Erythroblast (primary cell): ENCODE measurements around the gene ARHGEF4.

Experiments used
- GATA1 ChIP-seq: IDR thresholded peaks from 2 replicates; pipeline ENCODE4 v1.6.1; 2011; ENCODE audit warnings: low read depth, mild to moderate bottlenecking, control low read depth, low read length, moderate library complexity
- POLR2A ChIP-seq: IDR thresholded peaks from 2 replicates; pipeline ENCODE4 v1.6.1; 2011; ENCODE audit warnings: mild to moderate bottlenecking, low read length

GRCh38 chr2:130915595-130916437, 79.1 kb downstream of the ARHGEF4 start:
- TF ChIP-seq POLR2A (no peak), GATA1 (no peak)
